KOPT-K1 (cell line): ENCODE results near the gene RABGAP1L.
"Not testable (repeated sequence)": the region's sequence is repeated elsewhere in the genome, so short reads cannot be mapped to it uniquely, and the experiment has no call there.

Experiments used
- H3K27ac ChIP-seq: fragments of 200-600 bp; sonication (generic); 2 replicates; pipeline ENCODE4 v1.5.1; 2016; ENCODE audit warnings: antibody characterized with exemption, mild to moderate bottlenecking, low read depth, low read length; ENCODE audit not compliant: poor library complexity, severe bottlenecking
- H3K36me3 ChIP-seq: fragments of 200-600 bp; sonication (generic); 2 replicates; pipeline ENCODE4 v1.5.1; 2017; ENCODE audit warnings: antibody characterized with exemption, mild to moderate bottlenecking, low read length, moderate library complexity; ENCODE audit not compliant: insufficient read depth
- H3K9me3 ChIP-seq: fragments of 200-600 bp; sonication (generic); 2 replicates; pipeline ENCODE4 v1.5.1; 2017; ENCODE audit warnings: antibody characterized with exemption, low read length, mild to moderate bottlenecking; ENCODE audit not compliant: insufficient read depth, poor library complexity, severe bottlenecking

The RABGAP1L gene

DNA sequence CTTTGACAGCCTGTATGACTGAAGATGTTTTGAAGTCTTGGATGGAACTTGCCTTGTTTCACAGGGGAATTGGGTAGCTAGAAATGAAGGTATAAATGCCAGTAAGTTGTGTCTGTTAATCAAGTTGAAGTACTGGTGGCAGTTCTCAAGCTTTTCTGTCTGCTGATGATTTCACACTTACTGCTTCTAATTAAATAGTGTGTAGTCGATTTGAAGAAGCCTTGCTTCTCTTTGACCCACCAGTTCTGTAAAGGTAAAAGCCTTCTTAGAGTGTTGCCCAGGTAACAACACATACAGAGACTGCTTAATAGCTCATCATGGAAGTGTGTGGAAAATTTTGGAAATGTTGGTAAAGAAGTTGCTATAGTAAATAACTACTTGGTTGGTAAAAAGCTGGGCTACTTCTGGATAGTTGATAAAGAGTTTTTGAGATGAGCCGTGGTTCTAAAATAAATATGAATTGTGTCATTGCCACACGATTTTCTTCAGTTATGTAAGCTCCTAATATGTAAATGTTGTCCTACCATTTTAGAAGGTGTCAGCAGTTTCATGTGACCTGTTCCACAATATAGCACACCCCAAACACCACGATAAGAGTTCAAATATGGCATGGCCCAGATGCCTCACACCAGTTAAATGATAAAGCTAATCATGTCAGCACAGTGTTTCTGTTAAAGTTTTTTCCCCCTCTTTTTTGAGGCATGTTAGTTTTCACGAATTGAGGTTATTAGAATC is 7.4 kb downstream of the RABGAP1L start:
- H3K9me3 ChIP-seq: no peaks in the 10 kb centered on the region
- H3K36me3 ChIP-seq: no peaks in the 10 kb centered on the region
- H3K27ac ChIP-seq: no peak overlapping the region

DNA sequence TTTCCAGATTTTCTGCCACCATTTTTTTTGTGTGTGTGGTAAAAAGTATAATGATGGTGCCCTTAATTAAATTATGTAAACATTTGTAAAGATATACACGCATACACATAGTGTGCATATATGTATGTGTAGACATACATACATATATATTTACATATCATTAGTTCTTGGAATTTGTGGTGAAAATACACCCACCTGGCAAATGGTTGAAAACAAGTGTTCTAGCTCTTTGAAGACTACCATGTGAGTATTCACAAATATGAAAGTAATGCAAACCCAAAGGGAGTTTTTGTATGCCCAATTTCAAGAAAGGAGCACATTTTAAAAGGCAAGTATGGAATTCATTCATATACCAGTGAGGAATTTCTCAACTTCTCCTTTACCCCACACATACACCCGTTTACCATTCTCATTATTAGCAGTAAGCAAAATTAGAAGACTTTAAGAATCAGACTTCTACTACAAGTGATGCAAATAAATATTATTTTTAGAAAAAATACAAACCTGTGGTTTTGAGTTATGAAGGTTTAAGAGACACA is 8.0 kb downstream of the RABGAP1L start:
- no peak overlapping the region for H3K27ac ChIP-seq
- H3K36me3 ChIP-seq: no peaks in the 10 kb centered on the region
- H3K9me3 ChIP-seq: no peaks in the 10 kb centered on the region

DNA sequence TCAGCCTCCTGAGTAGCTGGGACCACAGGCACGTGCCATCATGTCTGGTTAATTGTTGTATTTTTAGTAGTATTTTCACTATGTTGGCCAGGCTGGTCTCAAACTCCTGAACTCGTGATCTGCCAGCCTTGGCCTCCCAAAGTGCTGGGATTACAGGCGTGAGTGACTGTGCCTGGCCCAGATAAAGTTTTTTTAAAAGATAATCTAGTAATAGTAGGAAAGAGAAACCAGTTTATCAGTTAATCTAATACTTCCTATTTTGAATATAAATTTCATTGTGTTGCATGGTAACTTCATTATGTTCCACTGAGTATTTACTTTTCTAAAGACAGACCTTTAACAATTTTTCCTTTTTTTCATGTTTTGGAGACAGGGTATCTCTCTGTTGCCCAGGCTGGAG is 10.0 kb downstream of the RABGAP1L start:
- Histone ChIP-seq H3K36me3 (no peaks in the 10 kb centered on the region), H3K9me3 (no peaks in the 10 kb centered on the region), H3K27ac (no peak overlapping the region)

DNA sequence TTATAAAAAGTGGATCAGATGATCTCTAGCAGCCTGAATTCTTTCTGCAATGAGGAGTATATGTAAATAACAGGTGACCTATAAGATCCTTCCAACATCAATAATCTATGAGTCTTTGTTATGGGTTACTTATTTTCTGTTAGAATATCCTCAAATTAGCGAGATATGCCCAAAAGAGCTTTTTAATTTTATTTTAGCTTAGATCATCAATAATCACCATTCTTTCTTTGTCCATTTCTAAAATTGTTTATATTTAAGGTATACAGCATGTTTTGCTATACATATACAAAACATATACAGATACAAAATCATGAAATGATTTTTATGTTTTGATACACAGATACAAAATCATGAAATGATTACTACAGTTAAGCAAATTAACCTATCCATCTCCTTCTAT is 11.8 kb downstream of the RABGAP1L start:
- Histone ChIP-seq H3K9me3 (no peaks in the 10 kb centered on the region), H3K36me3 (no peaks in the 10 kb centered on the region), H3K27ac (no peak overlapping the region)

DNA sequence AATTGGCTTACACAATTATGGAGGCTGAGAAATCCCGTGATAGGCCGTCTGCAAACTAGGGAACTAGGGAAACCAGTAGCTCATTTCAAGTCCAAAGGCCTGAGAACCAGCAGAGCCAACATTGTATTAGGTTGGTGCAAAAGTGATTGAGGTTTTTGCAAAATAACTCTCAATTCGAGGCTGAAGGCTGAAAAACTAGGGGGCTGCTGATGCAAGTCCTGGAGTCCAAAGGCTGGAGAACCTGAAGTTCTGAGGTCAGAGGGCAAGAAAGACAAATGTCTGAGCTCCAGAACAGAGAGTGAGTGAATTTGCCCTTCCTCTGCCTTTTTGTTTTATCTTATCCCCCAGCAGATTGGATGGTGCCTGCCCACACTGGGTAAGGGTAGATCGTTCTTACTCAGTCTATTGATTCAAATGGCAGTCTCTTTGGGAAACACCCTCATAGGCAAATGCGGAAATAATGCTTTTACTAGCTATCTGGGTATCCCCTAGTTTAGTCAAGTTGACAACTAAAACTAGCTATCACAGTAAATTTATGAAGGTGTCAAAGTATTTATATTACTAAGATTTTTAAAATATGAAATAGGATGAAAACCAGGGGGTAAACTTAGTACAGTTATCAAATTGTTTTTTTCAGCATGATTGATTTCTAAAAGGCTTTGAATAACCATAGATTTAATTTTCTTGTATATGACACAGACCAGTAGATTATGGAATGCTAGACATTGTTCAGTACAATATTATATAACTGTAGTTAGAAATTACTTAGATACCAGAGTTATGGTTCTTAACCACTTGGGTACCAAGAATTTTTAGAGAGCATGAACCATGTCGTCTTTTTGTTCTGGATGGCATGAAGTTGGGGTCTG is 15.4 kb downstream of the RABGAP1L start:
- Histone ChIP-seq H3K27ac (no peak overlapping the region), H3K36me3 (no peaks in the 10 kb centered on the region), H3K9me3 (no peaks in the 10 kb centered on the region)

DNA sequence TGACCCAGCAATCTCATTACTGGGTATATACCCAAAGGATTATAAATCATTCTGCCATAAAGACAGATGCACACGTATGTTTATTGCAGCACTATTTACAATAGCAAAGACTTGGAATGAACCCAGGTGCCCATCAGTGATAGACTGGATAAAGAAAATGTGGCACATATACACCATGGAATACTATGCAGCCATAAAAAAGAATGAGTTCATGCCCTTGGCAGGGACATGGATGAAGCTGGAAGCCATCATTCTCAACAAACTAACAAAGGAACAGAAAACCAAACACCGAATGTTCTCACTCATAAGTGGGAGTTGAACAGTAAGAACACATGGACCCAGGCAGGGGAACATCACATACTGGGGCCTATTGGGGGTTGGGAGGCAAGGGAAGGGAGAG is 19.1 kb downstream of the RABGAP1L start:
- not testable (repeated sequence) for H3K27ac ChIP-seq, H3K36me3 ChIP-seq, H3K9me3 ChIP-seq

DNA sequence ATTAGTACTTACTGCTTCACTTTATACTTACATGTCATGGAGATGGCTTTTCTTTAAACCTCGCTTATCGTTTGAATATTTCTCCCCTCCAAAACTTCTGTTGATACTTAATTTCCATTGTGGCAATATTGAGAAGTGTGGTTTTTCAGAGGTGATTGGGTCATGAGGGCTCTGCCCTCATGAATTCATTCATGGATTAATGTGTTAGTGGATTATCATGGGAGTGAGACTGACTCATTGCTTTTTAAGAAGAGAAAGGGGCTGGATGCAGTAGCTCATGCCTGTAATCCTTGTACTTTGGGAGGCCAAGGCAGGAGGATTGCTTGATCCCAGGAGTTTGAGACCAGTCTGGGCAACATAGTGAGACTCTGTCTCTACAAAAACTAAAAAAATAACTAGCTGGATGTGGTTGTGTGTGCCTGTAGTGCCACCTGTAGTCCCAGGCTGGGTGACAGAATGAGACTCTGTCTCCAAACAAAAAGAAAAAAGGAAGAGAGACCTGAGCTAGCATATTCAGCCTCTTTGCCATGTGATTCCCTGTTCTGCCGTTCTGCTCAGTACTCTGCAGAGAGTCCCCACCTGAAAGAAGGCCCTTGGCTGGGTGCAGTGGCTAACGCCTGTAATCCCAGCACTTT is 30.2 kb downstream of the RABGAP1L start:
- peaks cover 11% of the 10 kb centered on the region for H3K9me3 ChIP-seq
- H3K27ac ChIP-seq: no peak overlapping the region
- H3K36me3 ChIP-seq: no peaks in the 10 kb centered on the region

DNA sequence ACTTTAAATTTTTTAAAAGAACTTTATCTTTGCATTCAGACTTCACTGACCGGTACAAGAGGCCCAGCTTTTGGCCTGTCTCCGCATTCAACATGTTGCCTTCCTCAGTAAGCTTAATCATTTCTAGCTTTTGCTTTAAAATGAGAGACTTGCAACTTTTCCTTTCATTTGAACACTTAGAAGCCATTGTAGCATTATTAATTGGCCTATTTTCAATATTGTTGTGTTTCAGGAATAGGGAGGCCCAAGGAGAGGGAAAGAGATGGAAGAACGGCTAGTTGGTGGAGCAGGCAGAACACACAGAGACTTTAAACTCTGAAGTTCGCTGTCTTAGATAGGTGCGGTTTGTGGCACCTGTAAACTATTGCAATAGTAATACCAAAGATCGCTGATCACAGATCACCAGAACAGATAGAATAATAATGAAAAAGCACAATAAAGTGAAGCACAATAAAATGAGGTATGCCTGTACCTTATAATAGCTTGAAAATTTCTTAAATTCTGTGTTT is 31.4 kb downstream of the RABGAP1L start:
- Histone ChIP-seq H3K27ac (no peak overlapping the region), H3K36me3 (no peaks in the 10 kb centered on the region), H3K9me3 (peaks cover 11% of the 10 kb centered on the region)

DNA sequence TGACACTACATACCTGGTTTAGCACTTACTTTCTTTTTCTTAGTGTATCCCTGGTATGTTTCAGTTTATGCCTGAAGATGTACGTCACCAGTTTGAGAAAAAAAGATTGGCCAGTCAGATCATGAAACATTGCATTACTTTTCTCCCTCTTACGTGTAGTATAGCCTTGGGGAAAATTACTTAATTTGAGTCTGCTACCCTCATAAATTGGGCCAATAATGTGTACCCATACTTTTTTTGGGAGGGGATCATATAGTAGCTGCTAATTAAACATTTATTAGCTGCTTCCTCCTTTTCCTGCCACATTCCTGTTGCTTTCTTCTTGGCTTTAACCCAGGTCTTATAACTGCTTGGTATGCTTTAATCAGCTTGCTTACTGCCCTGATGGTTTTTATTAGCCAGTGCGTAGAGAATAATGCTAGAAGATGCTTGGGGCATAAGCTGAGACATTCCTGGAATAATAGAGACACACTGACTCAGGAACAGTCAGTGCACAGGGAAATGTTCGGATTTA is 32.1 kb downstream of the RABGAP1L start:
- Histone ChIP-seq H3K36me3 (no peaks in the 10 kb centered on the region), H3K9me3 (peaks cover 11% of the 10 kb centered on the region), H3K27ac (no peak overlapping the region)

DNA sequence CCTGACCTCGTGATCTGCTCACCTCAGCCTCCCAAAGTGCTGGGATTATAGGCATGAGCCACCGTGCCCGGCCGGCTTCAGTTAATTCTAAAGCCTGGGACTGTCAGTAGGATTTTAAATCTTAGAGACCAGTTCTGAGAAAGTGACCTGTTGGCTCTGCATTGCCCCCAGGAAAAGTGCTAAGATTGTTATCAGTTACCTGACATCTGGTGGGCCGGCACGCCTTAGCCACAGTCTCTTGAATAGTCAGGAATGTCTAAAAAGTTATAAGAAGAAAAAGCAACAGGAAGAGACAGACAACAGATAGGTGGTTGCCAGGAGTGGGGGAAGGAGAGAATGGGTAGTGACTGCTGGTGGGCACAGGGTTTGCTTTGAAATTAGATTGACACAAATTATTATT is 35.1 kb downstream of the RABGAP1L start:
- Histone ChIP-seq H3K27ac (no peak overlapping the region), H3K9me3 (no peaks in the 10 kb centered on the region), H3K36me3 (no peaks in the 10 kb centered on the region)

DNA sequence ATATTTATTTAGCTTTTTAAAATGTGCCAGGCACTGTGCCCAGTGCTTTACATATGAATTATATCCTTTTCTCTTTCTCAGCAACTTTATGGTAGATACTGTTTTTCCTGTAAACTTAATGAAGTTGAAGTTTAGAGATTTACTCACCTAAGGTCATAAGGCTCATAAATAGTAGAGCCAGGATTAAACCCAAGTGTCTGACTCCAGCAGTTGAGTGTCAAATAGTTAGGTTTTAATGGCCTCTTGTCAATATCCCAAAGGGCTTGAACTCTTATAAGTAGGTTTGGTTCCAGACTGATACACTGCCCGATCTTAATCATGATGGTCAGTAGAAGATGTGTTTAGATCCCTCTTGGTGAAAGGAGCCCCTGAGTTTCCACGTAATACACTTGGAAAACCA is 37.8 kb downstream of the RABGAP1L start:
- no peak overlapping the region for H3K27ac ChIP-seq
- H3K36me3 ChIP-seq: no peaks in the 10 kb centered on the region
- H3K9me3 ChIP-seq: no peaks in the 10 kb centered on the region

DNA sequence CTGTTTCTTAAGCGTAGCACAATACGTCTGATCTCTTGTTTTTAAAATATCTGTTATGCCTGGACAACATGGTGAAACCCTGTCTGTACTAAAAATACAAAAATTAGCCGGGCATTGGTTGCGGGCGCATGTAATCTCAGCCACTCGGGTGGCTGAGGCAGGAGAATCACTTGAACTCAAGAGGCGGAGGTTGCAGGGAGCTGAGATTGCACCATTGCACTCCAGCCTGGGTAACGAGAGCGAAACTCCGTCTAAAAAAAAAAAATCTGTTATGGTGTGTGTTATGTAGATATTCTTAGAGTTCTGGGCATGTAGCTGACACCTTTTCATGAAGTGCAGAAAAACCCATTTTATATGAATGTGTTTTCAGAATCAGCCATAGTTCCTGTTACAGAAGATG is 38.2 kb downstream of the RABGAP1L start:
- Histone ChIP-seq H3K27ac (no peak overlapping the region), H3K9me3 (no peaks in the 10 kb centered on the region), H3K36me3 (no peaks in the 10 kb centered on the region)

DNA sequence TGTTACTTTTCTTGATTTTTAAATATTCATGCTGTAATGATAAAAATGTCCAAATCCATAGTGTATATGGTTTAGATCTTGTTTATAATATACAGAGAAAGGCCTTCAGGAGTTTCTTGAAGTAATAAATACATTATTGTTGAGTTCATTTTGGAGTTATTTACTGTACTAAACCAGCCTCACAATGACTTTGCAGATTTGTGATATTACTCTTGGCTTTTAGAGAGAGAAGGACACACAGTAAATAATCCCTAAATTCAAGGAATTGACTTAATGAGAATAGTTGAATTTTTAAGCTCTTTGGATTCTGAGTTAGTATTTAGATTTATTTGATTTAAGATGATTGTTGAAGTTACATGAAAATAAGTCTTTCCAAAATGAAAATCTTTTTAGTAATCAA is 38.9 kb downstream of the RABGAP1L start:
- peaks cover 3% of the 10 kb centered on the region for H3K9me3 ChIP-seq
- H3K36me3 ChIP-seq: no peaks in the 10 kb centered on the region
- no peak overlapping the region for H3K27ac ChIP-seq

DNA sequence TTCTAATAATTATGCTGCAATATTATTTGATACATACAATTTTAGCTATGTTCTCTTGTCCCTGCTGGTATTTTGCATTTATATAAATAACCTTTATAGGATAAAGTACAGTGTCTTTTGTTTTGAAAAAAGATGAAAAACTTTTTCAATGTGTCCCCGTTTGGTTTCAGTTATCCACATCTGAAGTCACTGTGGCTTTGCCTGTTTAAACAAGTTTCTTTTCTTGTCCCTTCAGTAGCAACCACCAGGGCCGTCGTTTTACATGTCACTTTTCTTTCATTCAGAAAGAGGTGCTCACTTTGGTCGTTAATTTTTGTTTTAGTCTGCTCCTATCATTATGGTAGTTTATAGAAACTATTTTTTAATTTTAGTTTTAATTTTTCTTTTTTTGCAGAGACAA is 41.4 kb downstream of the RABGAP1L start:
- Histone ChIP-seq H3K27ac (no peak overlapping the region), H3K36me3 (no peaks in the 10 kb centered on the region), H3K9me3 (peaks cover 9% of the 10 kb centered on the region)
